CD4-positive, CD25-positive, alpha-beta regulatory T cell (primary cell): ENCODE data around the gene NUP62. TPM values are rescaled to one million over a fixed set of nuclear protein-coding genes. Genes with fewer than 3 reads are reported as not detected.

ENCODE experiments used
- ATAC-seq, 2 donors: fragments of 150-1000 bp; cut with Tn5 transposase; one replicate each; pipeline ENCODE4 v1.10.0; 2021; ENCODE audit warnings: low read depth in 2 of 2, moderate number of reproducible peaks in 2 of 2, moderate library complexity in 1 of 2
- DNase-seq, 3 donors: peaks; one replicate each; pipeline versions ENCODE4 v3.0.0 to v3.0.0-alpha.2; 2012 to 2022; ENCODE audit warnings: mixed read lengths in 1 of 3
- H3K27ac ChIP-seq: one replicate; pipeline ENCODE4 v1.7.0; 2013; ENCODE audit warnings: mild to moderate bottlenecking, low read length; ENCODE audit not compliant: insufficient read depth, poor library complexity, severe bottlenecking
- H3K27me3 ChIP-seq: one replicate; pipeline ENCODE4 v1.7.0; 2013; ENCODE audit warnings: low read length; ENCODE audit not compliant: control insufficient read depth, insufficient read depth
- H3K36me3 ChIP-seq: one replicate; pipeline ENCODE4 v1.7.0; 2013; ENCODE audit warnings: mild to moderate bottlenecking, low read length, moderate library complexity; ENCODE audit not compliant: control insufficient read depth, insufficient read depth
- H3K4me1 ChIP-seq: 2 replicates; pipeline ENCODE4 v1.7.0; 2013; ENCODE audit warnings: mild to moderate bottlenecking, low read length; ENCODE audit not compliant: insufficient read depth, control insufficient read depth, poor library complexity, severe bottlenecking
- H3K4me3 ChIP-seq: one replicate; pipeline ENCODE4 v1.7.0; 2013; ENCODE audit warnings: low read depth, mild to moderate bottlenecking, low read length, moderate library complexity
- H3K9me3 ChIP-seq, 2 experiments: 1 replicate in 1 of 2; 2 replicates in 1 of 2; pipeline ENCODE4 v1.7.0; 2013; ENCODE audit warnings: low read length in 2 of 2, mild to moderate bottlenecking in 1 of 2, moderate library complexity in 1 of 2; ENCODE audit not compliant: control insufficient read depth in 2 of 2
- H3K27ac Mint-ChIP-seq, 3 donors: one replicate each; pipeline ENCODE4 v1.8.0; 2020 to 2022; ENCODE audit warnings: mild to moderate bottlenecking in 3 of 3, mixed read lengths in 3 of 3, moderate library complexity in 2 of 3
- H3K27me3 Mint-ChIP-seq: one replicate; pipeline ENCODE4 v1.8.0; 2022; ENCODE audit warnings: mild to moderate bottlenecking, mixed read lengths
- H3K36me3 Mint-ChIP-seq: one replicate; pipeline ENCODE4 v1.8.0; 2020; ENCODE audit warnings: mixed read lengths
- H3K4me1 Mint-ChIP-seq, 4 donors: one replicate each; pipeline ENCODE4 v1.8.0; 2020 to 2022; ENCODE audit warnings: mixed read lengths in 4 of 4, mild to moderate bottlenecking in 1 of 4
- H3K4me3 Mint-ChIP-seq, 4 donors: one replicate each; pipeline ENCODE4 v1.8.0; 2020 to 2022; ENCODE audit warnings: mild to moderate bottlenecking in 4 of 4, mixed read lengths in 4 of 4, moderate library complexity in 3 of 4
- H3K9me3 Mint-ChIP-seq, 7 donors: one replicate each; pipeline ENCODE4 v1.8.0; 2020 to 2022; ENCODE audit warnings: mixed read lengths in 7 of 7, mild to moderate bottlenecking in 3 of 7, moderate library complexity in 2 of 7
- polyA plus RNA-seq, 4 donors: library from polyadenylated mRNA; unstranded; fragments of 300-500 nt; fragmentation: Illumina TruSeq; gene quantifications; one replicate each; pipeline ENCODE4 v1.2.3, GENCODE V29; 2021
- total RNA-seq: library from RNA; stranded (reverse); gene quantifications from one replicate; pipeline ENCODE4 v1.2.3, GENCODE V29; 2022

The NUP62 gene
- total and polyA plus RNA-seq, 5 donors from 2014 or later, result 40.2 to 47.2 (median 42.1) TPM

DNA sequence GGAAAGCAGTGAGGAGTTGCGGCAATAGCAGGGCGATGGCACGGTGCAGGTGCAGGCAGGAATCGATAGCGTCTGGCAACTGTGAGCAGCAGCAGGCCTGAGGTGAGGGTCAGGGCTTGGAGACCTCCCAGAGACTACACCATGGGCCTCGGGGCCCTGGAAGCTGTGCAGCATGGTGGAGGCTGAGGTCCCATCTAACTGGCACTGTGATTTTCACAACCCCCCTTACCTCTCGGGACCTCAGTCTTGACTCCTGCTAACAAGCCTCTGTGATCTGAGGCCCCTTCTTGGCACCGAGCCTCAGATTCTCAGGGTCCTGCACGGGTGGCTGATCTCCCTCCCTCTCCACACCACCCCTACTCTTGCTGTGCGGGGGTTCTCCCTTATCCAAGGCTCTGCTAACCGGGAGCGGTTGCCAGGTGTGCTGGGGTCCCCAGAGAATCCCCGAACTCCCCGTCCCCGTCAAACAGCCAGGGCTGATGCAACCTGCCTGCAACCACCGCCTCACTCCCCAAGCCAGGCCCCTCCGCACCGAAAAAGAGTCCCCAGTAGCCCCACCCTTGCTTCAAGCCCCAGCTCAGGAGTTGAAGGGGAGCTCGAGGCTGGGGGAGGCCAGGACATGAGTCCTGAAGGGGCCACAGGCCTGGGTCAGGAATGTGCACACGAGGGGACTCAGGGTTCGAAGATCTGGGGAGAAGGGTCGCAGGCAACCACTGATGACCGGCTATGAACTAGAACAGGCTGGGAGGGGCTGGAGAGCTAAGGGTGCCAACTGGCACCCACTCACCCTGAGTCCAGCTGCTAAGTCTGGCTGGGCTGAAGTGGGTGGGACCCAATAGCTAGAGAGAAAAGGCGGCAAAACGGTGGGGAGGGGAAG is 5.1 kb downstream of the NUP62 start:
- H3K9me3 Mint-ChIP-seq, result peaks cover 0 to 3% (median 0%) of the 10 kb centered on the region in 7 donors
- peak overlapping the region in 1 of 4 donors; percentile 21 for H3K4me3 Mint-ChIP-seq
- peaks cover 18% of the 10 kb centered on the region for H3K36me3 Mint-ChIP-seq
- H3K27me3 ChIP-seq, result no peaks in the 10 kb centered on the region
- H3K9me3 ChIP-seq, result no peaks in the 10 kb centered on the region
- H3K36me3 ChIP-seq, result peaks cover 48% of the 10 kb centered on the region
- H3K27ac Mint-ChIP-seq, result no peak overlapping the region
- H3K27ac ChIP-seq, result no peak overlapping the region
- ATAC-seq (no peak), DNase-seq (no peak)
- peaks cover 30% of the 10 kb centered on the region for H3K4me1 ChIP-seq
- H3K4me1 Mint-ChIP-seq, result peaks cover 9 to 68% (median 32%) of the 10 kb centered on the region in 4 donors
- peaks cover 7% of the 10 kb centered on the region for H3K27me3 Mint-ChIP-seq
- H3K4me3 ChIP-seq, result no peak overlapping the region

- Histone ChIP-seq H3K36me3 (peaks cover 51% of the 10 kb centered on the region), H3K4me3 (no peak overlapping the region), H3K9me3 (no peaks in the 10 kb centered on the region), H3K27me3 (no peaks in the 10 kb centered on the region), H3K27ac (no peak overlapping the region), H3K4me1 (peaks cover 24% of the 10 kb centered on the region)
- Mint-ChIP-seq H3K27ac (peak overlapping the region in 1 of 3 donors; percentile 63), H3K9me3 (peaks cover 0 to 3% (median 0%) of the 10 kb centered on the region in 7 donors), H3K4me1 (peaks cover 9 to 67% (median 25%) of the 10 kb centered on the region in 4 donors), H3K27me3 (peaks cover 3% of the 10 kb centered on the region), H3K36me3 (peaks cover 18% of the 10 kb centered on the region), H3K4me3 (peak overlapping the region in 1 of 4 donors; percentile 38)
- no peak for DNase-seq
- ATAC-seq, result peak in 1 of 2 donors; percentile 38
Observed at GRCh38 chr19:49923055-49924003, 6.0 kb downstream of the NUP62 start.

DNA sequence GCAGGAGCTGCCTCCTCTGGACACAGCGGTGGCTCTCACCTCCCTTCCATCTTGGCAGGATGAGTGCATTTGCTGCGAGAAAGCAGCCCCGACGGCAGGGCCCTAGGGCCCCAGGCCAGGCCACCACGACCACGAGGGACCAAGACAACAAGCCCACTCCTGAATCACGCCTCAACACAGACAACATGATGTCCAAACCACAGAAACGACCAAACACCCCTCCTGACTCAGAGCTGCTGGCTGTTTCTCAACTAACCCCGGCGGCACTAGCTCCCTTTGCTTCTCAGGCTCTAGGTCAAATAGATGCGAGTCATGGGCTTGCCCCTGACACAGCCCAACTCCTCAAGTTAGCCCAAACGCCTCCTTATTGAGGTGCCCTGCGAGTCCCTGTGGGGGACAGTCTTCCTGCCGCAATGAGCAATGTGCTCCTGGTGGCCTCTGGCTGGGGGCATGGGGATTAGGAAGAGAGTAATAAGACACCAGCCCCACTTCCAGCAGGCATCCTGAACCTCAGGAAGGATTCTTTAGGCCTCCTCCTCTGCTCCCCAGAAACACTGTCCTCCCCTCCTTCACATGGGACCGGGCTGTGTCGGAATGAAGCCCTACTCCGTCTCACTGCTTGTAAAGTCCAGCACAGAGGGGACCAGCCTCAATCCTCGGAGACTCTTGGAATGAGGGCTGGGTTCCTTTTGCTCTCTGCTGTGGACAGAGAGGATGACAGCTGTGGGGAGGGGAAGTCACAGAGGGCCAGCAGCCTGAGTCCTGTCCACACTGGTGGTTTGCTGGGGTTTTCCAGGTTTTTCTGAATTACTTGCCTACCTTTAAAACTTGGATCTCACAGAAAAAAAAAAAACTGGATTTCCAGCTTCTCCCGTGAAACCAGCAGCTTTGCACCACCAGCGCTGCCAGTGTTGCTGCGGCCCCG is 7.2 kb downstream of the NUP62 start:
- Histone ChIP-seq H3K4me3 (no peak overlapping the region), H3K9me3 (no peaks in the 10 kb centered on the region), H3K4me1 (peaks cover 13% of the 10 kb centered on the region), H3K27me3 (no peaks in the 10 kb centered on the region), H3K36me3 (peaks cover 52% of the 10 kb centered on the region), H3K27ac (peak overlapping the region; percentile 10)
- Mint-ChIP-seq H3K4me3 (peak overlapping the region in 1 of 4 donors; percentile 4), H3K4me1 (peaks cover 6 to 58% (median 15%) of the 10 kb centered on the region in 4 donors), H3K27ac (peak overlapping the region in 1 of 3 donors; percentile 89), H3K36me3 (peaks cover 15% of the 10 kb centered on the region), H3K9me3 (peaks cover 0 to 3% (median 0%) of the 10 kb centered on the region in 7 donors), H3K27me3 (no peaks in the 10 kb centered on the region)
- DNase-seq, result no peak
- ATAC-seq, result peak in 1 of 2 donors; percentile 16

DNA sequence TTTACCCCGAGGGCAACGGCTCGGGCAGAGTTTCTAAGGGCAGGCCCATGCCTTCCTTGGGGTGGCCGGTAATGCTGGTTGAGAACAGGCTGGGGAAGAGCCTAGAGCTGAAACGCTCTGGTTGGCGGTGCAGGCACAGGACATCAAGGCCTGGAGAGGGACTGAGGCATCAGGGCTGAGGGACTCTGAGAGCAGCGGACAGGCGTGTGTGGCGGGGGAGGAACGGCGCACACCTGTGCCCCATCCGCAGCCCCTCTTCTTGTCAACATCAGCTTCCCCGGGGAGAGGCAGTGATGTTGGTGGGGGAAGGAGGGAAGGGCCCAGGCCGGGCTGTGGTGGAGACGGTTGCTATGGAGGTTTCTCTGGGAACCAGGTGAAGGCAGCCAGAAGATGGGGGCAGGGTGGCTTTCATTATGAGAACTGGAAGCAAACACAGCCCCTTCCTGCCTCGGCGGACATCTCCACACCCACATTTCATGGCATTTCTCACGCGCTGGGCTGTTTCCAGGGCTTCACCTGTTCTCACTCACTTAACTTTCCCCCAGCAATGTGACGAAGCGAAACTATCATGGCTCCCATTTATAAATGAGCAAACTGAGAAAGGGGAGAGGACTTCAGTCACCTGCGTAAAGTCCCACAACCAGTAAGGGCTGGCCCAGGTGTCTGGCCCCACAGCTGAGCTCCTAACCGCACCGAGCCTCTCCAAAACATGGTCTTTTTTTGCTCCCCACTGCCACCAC is 8.5 kb downstream of the NUP62 start:
- peaks cover 5 to 51% (median 13%) of the 10 kb centered on the region in 4 donors for H3K4me1 Mint-ChIP-seq
- no peak overlapping the region for H3K27ac Mint-ChIP-seq
- peaks cover 8% of the 10 kb centered on the region for H3K4me1 ChIP-seq
- H3K9me3 Mint-ChIP-seq, result peaks cover 0 to 3% (median 0%) of the 10 kb centered on the region in 7 donors
- H3K27me3 ChIP-seq, result no peaks in the 10 kb centered on the region
- no peak overlapping the region for H3K4me3 Mint-ChIP-seq
- H3K36me3 ChIP-seq, result peaks cover 51% of the 10 kb centered on the region
- DNase-seq, result no peak
- no peaks in the 10 kb centered on the region for H3K9me3 ChIP-seq
- no peak overlapping the region for H3K27ac ChIP-seq
- H3K4me3 ChIP-seq, result no peak overlapping the region
- no peaks in the 10 kb centered on the region for H3K27me3 Mint-ChIP-seq
- no peak for ATAC-seq
- peaks cover 22% of the 10 kb centered on the region for H3K36me3 Mint-ChIP-seq

DNA sequence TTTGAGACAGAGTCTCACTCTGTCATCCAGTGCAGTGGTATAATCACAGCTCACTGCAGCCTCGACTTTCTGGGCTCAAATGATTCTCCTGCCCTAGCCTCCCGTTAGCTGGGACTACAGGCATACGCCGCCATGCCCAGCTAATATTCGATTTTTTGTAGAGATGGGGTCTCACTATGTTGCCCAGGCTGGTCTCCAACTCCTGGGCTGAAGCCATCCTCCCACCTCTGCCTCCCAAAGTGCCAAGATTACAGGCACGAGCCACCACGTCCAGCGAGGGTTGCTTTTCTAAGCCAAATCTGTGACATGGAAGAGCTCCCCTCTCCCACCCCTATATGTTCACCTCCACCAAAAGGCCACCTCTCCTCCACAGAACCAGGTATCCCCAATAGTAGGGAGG is 11.2 kb downstream of the NUP62 start:
- ATAC-seq (no peak), DNase-seq (no peak)
- H3K9me3 ChIP-seq, result no peaks in the 10 kb centered on the region
- no peak overlapping the region for H3K27ac ChIP-seq
- H3K27me3 ChIP-seq, result no peaks in the 10 kb centered on the region
- H3K36me3 ChIP-seq, result peaks cover 41% of the 10 kb centered on the region
- Mint-ChIP-seq H3K4me3 (no peak overlapping the region), H3K4me1 (peaks cover 5 to 42% (median 15%) of the 10 kb centered on the region in 4 donors), H3K27me3 (no peaks in the 10 kb centered on the region), H3K27ac (no peak overlapping the region), H3K9me3 (no peaks in the 10 kb centered on the region), H3K36me3 (peaks cover 32% of the 10 kb centered on the region)
- no peak overlapping the region for H3K4me3 ChIP-seq
- peaks cover 4% of the 10 kb centered on the region for H3K4me1 ChIP-seq

GRCh38 chr19:49916839-49917733 is 12.2 kb downstream of the NUP62 start:
- ATAC-seq (peak in 1 of 2 donors; percentile 28), DNase-seq (no peak)
- Histone ChIP-seq H3K36me3 (peaks cover 39% of the 10 kb centered on the region), H3K27ac (no peak overlapping the region), H3K4me3 (no peak overlapping the region), H3K4me1 (peaks cover 4% of the 10 kb centered on the region), H3K9me3 (no peaks in the 10 kb centered on the region), H3K27me3 (no peaks in the 10 kb centered on the region)
- Mint-ChIP-seq H3K27me3 (no peaks in the 10 kb centered on the region), H3K27ac (no peak overlapping the region), H3K36me3 (peaks cover 38% of the 10 kb centered on the region), H3K9me3 (no peaks in the 10 kb centered on the region), H3K4me1 (peaks cover 5 to 46% (median 19%) of the 10 kb centered on the region in 4 donors), H3K4me3 (no peak overlapping the region)
